Neural cell (in vitro differentiated cells): Measurements from ENCODE around the gene LYVE1. TPM values are rescaled to one million over a fixed set of nuclear protein-coding genes. Genes with fewer than 3 reads are reported as not detected.

Experiments
- H2AFZ ChIP-seq: fragments of 200-600, 300-800 bp; sonication (generic), shearing (Covaris generic); 2 replicates; pipeline ENCODE4 v1.6.0; 2014; ENCODE audit warnings: low read depth, mild to moderate bottlenecking, antibody characterized with exemption, low read length, moderate library complexity
- H3F3A ChIP-seq: fragments of 200-600 bp; shearing (Covaris generic); 2 replicates; pipeline ENCODE4 v1.6.1; 2016; ENCODE audit warnings: mild to moderate bottlenecking, moderate library complexity, mixed read lengths, antibody characterized with exemption, low read length; ENCODE audit not compliant: insufficient read depth, poor library complexity, severe bottlenecking
- H3K27ac ChIP-seq: fragments of 200-600, 300-800 bp; sonication (generic), shearing (Covaris generic); 2 replicates; pipeline ENCODE4 v1.5.1; 2014; ENCODE audit warnings: mild to moderate bottlenecking, low read length, moderate library complexity
- H3K27me3 ChIP-seq: fragments of 300-800, 200-600 bp; sonication (generic), shearing (Covaris generic); 2 replicates; pipeline ENCODE4 v1.6.0; 2014; ENCODE audit warnings: mild to moderate bottlenecking, low read depth, low read length, moderate library complexity; ENCODE audit not compliant: insufficient read depth
- H3K36me3 ChIP-seq: fragments of 300-800, 200-600 bp; sonication (generic), shearing (Covaris generic); 2 replicates; pipeline ENCODE4 v1.5.1; 2014; ENCODE audit warnings: mild to moderate bottlenecking, antibody characterized with exemption, low read length, moderate library complexity; ENCODE audit not compliant: insufficient read depth
- H3K4me2 ChIP-seq: fragments of 300-800, 200-600 bp; sonication (generic), shearing (Covaris generic); 2 replicates; pipeline ENCODE4 v1.6.0; 2014; ENCODE audit warnings: mild to moderate bottlenecking, low read length
- H3K4me3 ChIP-seq: fragments of 300-800, 200-600 bp; sonication (generic), shearing (Covaris generic); 2 replicates; pipeline ENCODE4 v1.5.1; 2014; ENCODE audit warnings: mild to moderate bottlenecking, low read length, moderate library complexity
- H3K79me2 ChIP-seq: fragments of 200-600 bp; shearing (Covaris generic); replicated peaks from 2 replicates; pipeline ENCODE4 v1.6.0; 2014; ENCODE audit warnings: mild to moderate bottlenecking, low read length, moderate library complexity; ENCODE audit not compliant: insufficient read depth
- H3K9ac ChIP-seq: fragments of 300-800, 200-600 bp; sonication (generic), shearing (Covaris generic); 2 replicates; pipeline ENCODE4 v1.6.1; 2016; ENCODE audit warnings: mild to moderate bottlenecking, low read length, mixed read lengths
- H3K9me2 ChIP-seq: fragments of 200-600 bp; shearing (Covaris generic); 2 replicates; pipeline ENCODE4 v1.6.1; 2016; ENCODE audit warnings: mild to moderate bottlenecking, low read length, mixed read lengths; ENCODE audit not compliant: insufficient read depth
- H3K9me3 ChIP-seq: fragments of 200-600, 300-800 bp; sonication (generic), shearing (Covaris generic); 2 replicates; pipeline ENCODE4 v1.6.1; 2016; ENCODE audit warnings: mild to moderate bottlenecking, mixed run types, low read length, moderate library complexity, mixed read lengths
- H4K20me1 ChIP-seq: fragments of 200-600 bp; shearing (Covaris generic); 2 replicates; pipeline ENCODE4 v1.6.1; 2016; ENCODE audit warnings: mild to moderate bottlenecking, mixed run types; ENCODE audit not compliant: insufficient read depth
- EZH2 ChIP-seq: fragments of 200-600, 300-800 bp; shearing (Covaris generic), sonication (generic); IDR thresholded peaks from 2 replicates; pipeline ENCODE4 v1.6.1; 2014; ENCODE audit warnings: antibody characterized with exemption, low read length, borderline replicate concordance, mild to moderate bottlenecking; ENCODE audit not compliant: insufficient read depth, poor library complexity, severe bottlenecking
- MXI1 ChIP-seq: fragments of 450-650 bp; conservative IDR thresholded peaks from 2 replicates; pipeline ENCODE4 v1.6.1; 2014; ENCODE audit warnings: antibody characterized with exemption, mild to moderate bottlenecking; ENCODE audit not compliant: poor library complexity, severe bottlenecking
- POLR2AphosphoS5 ChIP-seq: IDR thresholded peaks from 2 replicates; pipeline ENCODE4 v1.6.1; 2012
- RAD21 ChIP-seq: fragments of 450-650 bp; conservative IDR thresholded peaks from 2 replicates; pipeline ENCODE4 v1.6.1; 2014; ENCODE audit warnings: antibody characterized with exemption, mild to moderate bottlenecking, moderate library complexity
- SMC3 ChIP-seq: fragments of 450-650 bp; conservative IDR thresholded peaks from 2 replicates; pipeline ENCODE4 v1.6.1; 2014; ENCODE audit warnings: antibody characterized with exemption, mild to moderate bottlenecking, moderate library complexity; ENCODE audit not compliant: poor library complexity
- TAF1 ChIP-seq: IDR thresholded peaks from 2 replicates; pipeline ENCODE4 v1.6.1; 2012; ENCODE audit warnings: low read depth
- polyA plus RNA-seq: library from polyadenylated mRNA; depleted of rRNA; stranded (reverse); fragments of >200 nt; gene quantifications from 2 replicates; pipeline ENCODE4 v1.2.3, GENCODE V29; 2014
- TF ChIP-seq, protein P1 (sequence below): fragments of 450-650 bp; IDR thresholded peaks from 2 replicates; pipeline ENCODE4 v1.5.1; 2014; ENCODE audit warnings: antibody characterized with exemption, mild to moderate bottlenecking, moderate library complexity; ENCODE audit not compliant: poor library complexity, severe bottlenecking
- TF ChIP-seq, protein P2 (sequence below): IDR thresholded peaks from 2 replicates; pipeline ENCODE4 v1.6.1; 2012; ENCODE audit warnings: borderline replicate concordance

Gene LYVE1
- polyA plus RNA-seq, 1 donor from 2014 or later: not detected

DNA sequence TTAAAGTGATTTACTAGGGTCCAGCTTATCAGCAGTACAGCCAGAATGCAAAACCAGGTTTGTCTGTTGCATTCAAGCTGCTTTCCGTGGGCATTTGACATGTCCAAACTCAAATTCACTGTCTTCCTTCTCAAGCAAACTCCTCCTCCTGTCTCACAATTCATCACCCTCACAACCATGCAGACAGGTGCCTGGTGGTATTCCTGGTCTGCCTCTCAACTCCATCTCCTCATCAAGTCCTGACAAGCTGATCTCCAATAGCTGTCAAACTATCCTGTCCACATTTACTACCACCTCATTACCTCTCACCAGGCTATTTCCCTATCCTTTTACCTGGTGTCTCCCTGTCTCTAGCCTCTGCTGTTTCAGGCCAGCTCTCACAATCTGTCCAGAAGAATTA, 49.1 kb upstream of the LYVE1 start (continued):
- TF ChIP-seq, protein P1, sequence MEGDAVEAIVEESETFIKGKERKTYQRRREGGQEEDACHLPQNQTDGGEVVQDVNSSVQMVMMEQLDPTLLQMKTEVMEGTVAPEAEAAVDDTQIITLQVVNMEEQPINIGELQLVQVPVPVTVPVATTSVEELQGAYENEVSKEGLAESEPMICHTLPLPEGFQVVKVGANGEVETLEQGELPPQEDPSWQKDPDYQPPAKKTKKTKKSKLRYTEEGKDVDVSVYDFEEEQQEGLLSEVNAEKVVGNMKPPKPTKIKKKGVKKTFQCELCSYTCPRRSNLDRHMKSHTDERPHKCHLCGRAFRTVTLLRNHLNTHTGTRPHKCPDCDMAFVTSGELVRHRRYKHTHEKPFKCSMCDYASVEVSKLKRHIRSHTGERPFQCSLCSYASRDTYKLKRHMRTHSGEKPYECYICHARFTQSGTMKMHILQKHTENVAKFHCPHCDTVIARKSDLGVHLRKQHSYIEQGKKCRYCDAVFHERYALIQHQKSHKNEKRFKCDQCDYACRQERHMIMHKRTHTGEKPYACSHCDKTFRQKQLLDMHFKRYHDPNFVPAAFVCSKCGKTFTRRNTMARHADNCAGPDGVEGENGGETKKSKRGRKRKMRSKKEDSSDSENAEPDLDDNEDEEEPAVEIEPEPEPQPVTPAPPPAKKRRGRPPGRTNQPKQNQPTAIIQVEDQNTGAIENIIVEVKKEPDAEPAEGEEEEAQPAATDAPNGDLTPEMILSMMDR: no peak
- no peak for TF ChIP-seq EZH2

DNA sequence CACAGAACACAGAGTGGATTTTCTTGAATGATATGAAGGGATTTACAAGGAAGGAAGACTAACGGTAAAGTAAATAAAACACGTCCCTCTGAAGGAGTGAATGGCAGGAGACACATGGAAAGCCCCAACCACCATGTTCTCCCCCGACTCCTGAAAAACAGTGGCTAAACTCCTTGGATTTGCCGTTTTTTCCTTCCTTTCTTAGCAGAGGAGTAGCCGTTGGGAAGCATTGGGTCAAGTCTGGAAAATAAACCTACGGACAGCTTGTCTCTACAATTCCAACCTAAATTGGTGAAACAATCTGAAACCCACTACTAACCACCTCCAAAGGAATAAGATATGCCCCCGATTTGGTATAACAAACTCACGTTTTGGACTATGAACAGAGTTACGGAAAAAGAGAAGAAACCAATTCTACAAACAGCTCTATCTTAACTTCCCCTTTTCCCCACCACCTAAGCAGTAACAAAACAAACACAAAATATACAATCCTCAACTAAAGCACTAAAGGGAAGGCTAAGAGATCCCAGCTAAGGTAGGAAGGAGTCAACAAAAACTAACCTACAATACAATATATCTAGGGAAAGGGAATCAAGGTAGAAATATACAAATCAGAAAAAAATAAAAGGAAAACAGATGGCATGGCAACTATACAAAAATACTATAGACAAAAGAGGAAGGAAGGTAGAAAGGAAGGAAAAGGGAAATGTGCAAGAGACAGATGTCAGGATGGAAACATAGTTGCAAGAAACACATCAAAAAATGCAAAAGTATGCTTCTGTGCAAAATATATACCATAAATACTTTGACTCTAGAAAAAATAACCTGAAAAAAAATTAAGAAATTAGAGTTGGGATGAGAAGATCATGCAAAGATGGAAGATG, 43.8 kb upstream of the LYVE1 start:
- no peaks in the 10 kb centered on the region for H4K20me1 ChIP-seq
- H3K9me3 ChIP-seq: peaks cover 4% of the 10 kb centered on the region
- H3K9ac ChIP-seq: no peak overlapping the region
- no peaks in the 10 kb centered on the region for H3F3A ChIP-seq
- H3K9me2 ChIP-seq: no peaks in the 10 kb centered on the region
- H3K36me3 ChIP-seq: no peaks in the 10 kb centered on the region
- H3K27me3 ChIP-seq: no peaks in the 10 kb centered on the region
- H3K27ac ChIP-seq: no peak overlapping the region
- no peak overlapping the region for H3K4me2 ChIP-seq
- no peak overlapping the region for H2AFZ ChIP-seq
- no peaks in the 10 kb centered on the region for H3K79me2 ChIP-seq
- no peak overlapping the region for H3K4me3 ChIP-seq
- TF ChIP-seq EZH2: no peak
- TF ChIP-seq, protein P2, sequence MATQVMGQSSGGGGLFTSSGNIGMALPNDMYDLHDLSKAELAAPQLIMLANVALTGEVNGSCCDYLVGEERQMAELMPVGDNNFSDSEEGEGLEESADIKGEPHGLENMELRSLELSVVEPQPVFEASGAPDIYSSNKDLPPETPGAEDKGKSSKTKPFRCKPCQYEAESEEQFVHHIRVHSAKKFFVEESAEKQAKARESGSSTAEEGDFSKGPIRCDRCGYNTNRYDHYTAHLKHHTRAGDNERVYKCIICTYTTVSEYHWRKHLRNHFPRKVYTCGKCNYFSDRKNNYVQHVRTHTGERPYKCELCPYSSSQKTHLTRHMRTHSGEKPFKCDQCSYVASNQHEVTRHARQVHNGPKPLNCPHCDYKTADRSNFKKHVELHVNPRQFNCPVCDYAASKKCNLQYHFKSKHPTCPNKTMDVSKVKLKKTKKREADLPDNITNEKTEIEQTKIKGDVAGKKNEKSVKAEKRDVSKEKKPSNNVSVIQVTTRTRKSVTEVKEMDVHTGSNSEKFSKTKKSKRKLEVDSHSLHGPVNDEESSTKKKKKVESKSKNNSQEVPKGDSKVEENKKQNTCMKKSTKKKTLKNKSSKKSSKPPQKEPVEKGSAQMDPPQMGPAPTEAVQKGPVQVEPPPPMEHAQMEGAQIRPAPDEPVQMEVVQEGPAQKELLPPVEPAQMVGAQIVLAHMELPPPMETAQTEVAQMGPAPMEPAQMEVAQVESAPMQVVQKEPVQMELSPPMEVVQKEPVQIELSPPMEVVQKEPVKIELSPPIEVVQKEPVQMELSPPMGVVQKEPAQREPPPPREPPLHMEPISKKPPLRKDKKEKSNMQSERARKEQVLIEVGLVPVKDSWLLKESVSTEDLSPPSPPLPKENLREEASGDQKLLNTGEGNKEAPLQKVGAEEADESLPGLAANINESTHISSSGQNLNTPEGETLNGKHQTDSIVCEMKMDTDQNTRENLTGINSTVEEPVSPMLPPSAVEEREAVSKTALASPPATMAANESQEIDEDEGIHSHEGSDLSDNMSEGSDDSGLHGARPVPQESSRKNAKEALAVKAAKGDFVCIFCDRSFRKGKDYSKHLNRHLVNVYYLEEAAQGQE: no peak
- TF ChIP-seq RAD21: no peak
- TF ChIP-seq, protein P1: no peak
- TF ChIP-seq MXI1: no peak
- TF ChIP-seq TAF1: no peak
- no peak for TF ChIP-seq POLR2AphosphoS5
- no peak for TF ChIP-seq SMC3
